HCT116 (cell line): Measurements from ENCODE around the gene CCDC17. TPM values are rescaled to one million over a fixed set of nuclear protein-coding genes. Genes with fewer than 3 reads are reported as not detected.

Experiments
- ATAC-seq: fragments of 200-7000 bp; cut with Tn5 transposase; 2 replicates; pipeline ENCODE4 v1.9.1; 2020; ENCODE audit warnings: mild to moderate bottlenecking, moderate library complexity
- BruUV-seq: library from RNA; stranded (reverse); fragments of 400-500 nt; replicated peaks from 2 replicates; lab custom pipeline; 2021; lab: Mats Ljungman, UMichigan
- CTCF ChIA-PET: fragments of 300-600 bp; sonication (Branson Sonifier 250); formaldehyde crosslinking; loops from one replicate; lab custom pipeline; 2021; ENCODE audit warnings: antibody characterized with exemption; lab: Charles Lee
- POLR2A ChIA-PET: fragments of 300-600, 350-600 bp; sonication (Branson Sonifier 250); formaldehyde crosslinking; loops from one replicate; lab custom pipeline; 2021; ENCODE audit warnings: antibody characterized with exemption; lab: Charles Lee
- RAD21 ChIA-PET, 2 experiments: fragments of 300-600 bp; sonication (Branson Sonifier 250); formaldehyde crosslinking; loops; one replicate each; lab custom pipeline; 2023; ENCODE audit warnings: low total read pairs in 2 of 2; ENCODE audit not compliant: uncharacterized antibody in 2 of 2, unreplicated experiment in 2 of 2, low non-redundant PET in 1 of 2; lab: Charles Lee
- DNase-seq: peaks from one replicate; pipeline ENCODE4 v3.0.0-alpha.2; 2010; ENCODE audit warnings: low read depth, low spot score
- H2AFZ ChIP-seq: fragments of 200-600 bp; shearing (Covaris generic), sonication (generic); 2 replicates; pipeline ENCODE4 v1.6.1; 2017; ENCODE audit warnings: low read depth, mixed run types, mixed read lengths, antibody characterized with exemption, low read length; ENCODE audit not compliant: poor library complexity, severe bottlenecking
- H3K27ac ChIP-seq: 2 replicates; pipeline ENCODE4 v1.5.1; 2012; ENCODE audit warnings: low read depth, low read length
- H3K27me3 ChIP-seq: fragments of 200-600 bp; sonication (generic); 2 replicates; pipeline ENCODE4 v1.6.1; 2016; ENCODE audit warnings: mixed run types, low read length, mixed read lengths; ENCODE audit not compliant: insufficient read depth
- H3K36me3 ChIP-seq, 2 experiments: fragments of 200-500 bp in 1 of 2; fragments of 200-600 bp in 1 of 2; sonication (Bioruptor generic) in 1 of 2; sonication (generic) in 1 of 2; 2 replicates each; pipeline versions ENCODE4 v1.5.1 to v1.6.1; 2014 to 2016; ENCODE audit warnings: low read length in 2 of 2, inconsistent platforms in 1 of 2, mixed read lengths in 1 of 2, mixed run types in 1 of 2; ENCODE audit not compliant: insufficient read depth in 2 of 2, control insufficient read depth in 1 of 2
- H3K4me1 ChIP-seq, 2 experiments: fragments of 200-600 bp in 1 of 2; sonication (generic) in 1 of 2; 2 replicates each; pipeline versions ENCODE4 v1.5.1 to v1.6.1; 2012 to 2017; ENCODE audit warnings: low read length in 2 of 2, inconsistent platforms in 1 of 2, mild to moderate bottlenecking in 1 of 2, mixed read lengths in 1 of 2, mixed run types in 1 of 2, moderate library complexity in 1 of 2; ENCODE audit not compliant: insufficient read depth in 2 of 2, control insufficient read depth in 1 of 2
- H3K4me2 ChIP-seq: fragments of 200-600 bp; sonication (generic); 2 replicates; pipeline ENCODE4 v1.6.1; 2017; ENCODE audit warnings: mixed run types, low read length, mixed read lengths
- H3K4me3 ChIP-seq, 2 experiments: fragments of 200-600 bp in 1 of 2; sonication (generic) in 1 of 2; replicated peaks in 1 of 2; 2 replicates each; pipeline ENCODE4 v1.5.1; 2011 to 2016; ENCODE audit warnings: low read length in 2 of 2, control low read depth in 1 of 2, low read depth in 1 of 2, mild to moderate bottlenecking in 1 of 2, mixed read lengths in 1 of 2, mixed run types in 1 of 2
- H3K79me2 ChIP-seq: fragments of 200-600 bp; sonication (generic); 2 replicates; pipeline ENCODE4 v1.6.1; 2017; ENCODE audit warnings: mild to moderate bottlenecking, mixed run types, low read length, moderate library complexity, mixed read lengths; ENCODE audit not compliant: insufficient read depth
- H3K9ac ChIP-seq: fragments of 200-600 bp; sonication (generic); 2 replicates; pipeline ENCODE4 v1.6.1; 2016; ENCODE audit warnings: low read length, mixed read lengths
- H3K9me2 ChIP-seq: fragments of 200-600 bp; sonication (generic), shearing (Covaris generic); 2 replicates; pipeline ENCODE4 v1.6.1; 2017; ENCODE audit warnings: mixed run types, mild to moderate bottlenecking, moderate library complexity; ENCODE audit not compliant: insufficient read depth
- H3K9me3 ChIP-seq, 2 experiments: fragments of 200-500 bp in 1 of 2; fragments of 200-600 bp in 1 of 2; sonication (Bioruptor generic) in 1 of 2; sonication (generic) in 1 of 2; 2 replicates each; pipeline ENCODE4 v1.6.1; 2014 to 2017; ENCODE audit warnings: low read length in 2 of 2, mixed read lengths in 2 of 2, inconsistent platforms in 1 of 2, low read depth in 1 of 2, mild to moderate bottlenecking in 1 of 2, mixed run types in 1 of 2, moderate library complexity in 1 of 2; ENCODE audit not compliant: control insufficient read depth in 1 of 2, insufficient read depth in 1 of 2
- H4K20me1 ChIP-seq: fragments of 200-600 bp; sonication (generic), shearing (Covaris generic); 2 replicates; pipeline ENCODE4 v1.6.1; 2017; ENCODE audit warnings: mixed run types, mild to moderate bottlenecking, moderate library complexity; ENCODE audit not compliant: insufficient read depth
- CBX3 ChIP-seq: IDR thresholded peaks from 2 replicates; pipeline ENCODE4 v1.6.1; 2012; ENCODE audit warnings: low read depth
- ELF1 ChIP-seq: IDR thresholded peaks from 2 replicates; pipeline ENCODE4 v1.6.1; 2012; ENCODE audit warnings: low read depth, borderline replicate concordance
- EZH2 ChIP-seq: fragments of 200-600 bp; sonication (generic); IDR thresholded peaks from 2 replicates; pipeline ENCODE4 v1.6.1; 2017; ENCODE audit warnings: antibody characterized with exemption, mixed run types
- EZH2phosphoT487 ChIP-seq: fragments of 200-600 bp; IDR thresholded peaks from 2 replicates; pipeline ENCODE4 v1.6.1; 2018; ENCODE audit warnings: antibody characterized with exemption, borderline replicate concordance
- FOSL1 ChIP-seq: IDR thresholded peaks from 2 replicates; pipeline ENCODE4 v1.6.1; 2012; ENCODE audit warnings: low read depth
- JUND ChIP-seq: IDR thresholded peaks from 2 replicates; pipeline ENCODE4 v1.6.1; 2012
- RAD21 ChIP-seq: IDR thresholded peaks from 2 replicates; pipeline ENCODE4 v1.6.1; 2012; ENCODE audit warnings: low read depth, mild to moderate bottlenecking
- SIN3A ChIP-seq: IDR thresholded peaks from 2 replicates; pipeline ENCODE4 v1.6.1; 2012; ENCODE audit warnings: low read depth
- SP1 ChIP-seq: IDR thresholded peaks from 2 replicates; pipeline ENCODE4 v1.6.1; 2012; ENCODE audit warnings: low read depth
- SRF ChIP-seq: IDR thresholded peaks from 2 replicates; pipeline ENCODE4 v1.6.1; 2012; ENCODE audit warnings: low read depth
- YY1 ChIP-seq: IDR thresholded peaks from 2 replicates; pipeline ENCODE4 v1.6.1; 2011; ENCODE audit warnings: low read length, low read depth, moderate library complexity, mild to moderate bottlenecking; ENCODE audit not compliant: insufficient replicate concordance; ENCODE audit errors: extremely low read depth
- ZNF274 ChIP-seq: fragments of 200-500 bp; sonication (Bioruptor generic); IDR thresholded peaks from 2 replicates; pipeline ENCODE4 v1.6.1; 2014; ENCODE audit warnings: mild to moderate bottlenecking, low read depth, low read length, inconsistent platforms
- intact Hi-C: fragments of 100-400 bp; cut with micrococcal nuclease; formaldehyde crosslinking; loops from 2 replicates; pipeline ENCODE4 v1.10.0; 2022
- total RNA-seq: library from RNA; stranded (reverse); gene quantifications from one replicate; pipeline ENCODE4 v1.2.1, GENCODE V29; 2021; ENCODE audit not compliant: unreplicated experiment
- TF ChIP-seq, protein P1 (sequence below): IDR thresholded peaks from 2 replicates; pipeline ENCODE4 v1.6.1; 2011; ENCODE audit warnings: mild to moderate bottlenecking, low read length, moderate library complexity; ENCODE audit not compliant: insufficient replicate concordance; ENCODE audit errors: extremely low read depth
- TF ChIP-seq, protein P2 (sequence below): IDR thresholded peaks from 2 replicates; pipeline ENCODE4 v1.6.1; 2012; ENCODE audit warnings: low read depth
- TF ChIP-seq, protein P3 (sequence below): IDR thresholded peaks from 2 replicates; pipeline ENCODE4 v1.6.1; 2012
- TF ChIP-seq, protein P4 (sequence below), 3 experiments: fragments of 200-600 bp in 1 of 3; sonication (generic) in 1 of 3; IDR thresholded peaks in 2 of 3; conservative IDR thresholded peaks in 1 of 3; 2 replicates each; pipeline ENCODE4 v1.5.1; 2012 to 2017; ENCODE audit warnings: low read depth in 2 of 3, low read length in 2 of 3, antibody characterized with exemption in 1 of 3, borderline replicate concordance in 1 of 3, control low read depth in 1 of 3, mild to moderate bottlenecking in 1 of 3, mixed read lengths in 1 of 3, mixed run types in 1 of 3, moderate library complexity in 1 of 3; ENCODE audit not compliant: insufficient read depth in 1 of 3

The CCDC17 gene
- total RNA-seq, 1 experiment from 2014 or later, result 2.4 TPM

DNA sequence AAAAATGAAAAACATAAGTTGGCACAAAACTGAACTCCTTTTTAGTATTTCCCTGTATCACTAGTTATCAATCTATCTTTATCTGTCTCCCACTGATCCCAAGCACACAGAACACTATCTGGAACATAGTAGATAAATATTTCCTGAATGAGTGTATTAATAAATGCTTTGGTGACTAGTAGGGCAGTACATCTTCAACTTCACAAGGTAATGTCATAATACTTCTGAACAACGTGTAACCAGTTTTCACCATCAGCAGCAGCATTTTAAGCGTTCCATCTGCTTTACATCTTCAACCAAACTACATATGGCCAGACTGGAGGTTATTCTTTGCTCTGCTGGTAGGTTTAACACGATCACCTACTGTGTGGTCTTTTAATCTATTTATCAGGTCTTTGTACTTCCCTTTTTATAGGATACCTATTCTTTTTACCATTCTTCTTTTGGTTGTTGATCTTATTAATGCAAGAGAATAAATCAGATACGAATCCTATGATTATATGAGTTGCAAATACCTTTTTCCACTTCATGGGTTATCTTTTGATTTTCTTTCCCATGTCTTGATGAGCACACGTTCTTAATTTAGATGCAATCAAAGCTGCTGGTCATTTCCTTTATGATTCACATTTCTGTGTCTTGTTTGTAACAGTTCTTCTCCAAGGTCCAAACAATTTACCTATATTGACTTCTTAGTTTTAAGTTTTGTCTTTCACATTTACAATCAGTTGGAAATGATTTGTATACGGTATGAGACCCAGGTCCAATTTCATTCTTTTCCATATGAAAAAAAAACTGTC is 46.2 kb upstream of the CCDC17 start:
- Histone ChIP-seq H2AFZ (no peak overlapping the region), H3K27me3 (no peaks in the 10 kb centered on the region), H3K9ac (no peak overlapping the region), H3K9me3 (no peaks in the 10 kb centered on the region), H4K20me1 (peaks cover 12% of the 10 kb centered on the region), H3K4me2 (no peak overlapping the region), H3K27ac (no peak overlapping the region), H3K4me3 (no peak overlapping the region), H3K79me2 (peaks cover 99% of the 10 kb centered on the region)
- ChIA-PET POLR2A (no interaction called here), RAD21 (no interaction called here)
- ATAC-seq, result no peak
- intact Hi-C loops, result no loop called here
- no TSS peak for BruUV-seq
- no peak for TF ChIP-seq RAD21
- no peak for TF ChIP-seq EZH2
- TF ChIP-seq, protein P1, sequence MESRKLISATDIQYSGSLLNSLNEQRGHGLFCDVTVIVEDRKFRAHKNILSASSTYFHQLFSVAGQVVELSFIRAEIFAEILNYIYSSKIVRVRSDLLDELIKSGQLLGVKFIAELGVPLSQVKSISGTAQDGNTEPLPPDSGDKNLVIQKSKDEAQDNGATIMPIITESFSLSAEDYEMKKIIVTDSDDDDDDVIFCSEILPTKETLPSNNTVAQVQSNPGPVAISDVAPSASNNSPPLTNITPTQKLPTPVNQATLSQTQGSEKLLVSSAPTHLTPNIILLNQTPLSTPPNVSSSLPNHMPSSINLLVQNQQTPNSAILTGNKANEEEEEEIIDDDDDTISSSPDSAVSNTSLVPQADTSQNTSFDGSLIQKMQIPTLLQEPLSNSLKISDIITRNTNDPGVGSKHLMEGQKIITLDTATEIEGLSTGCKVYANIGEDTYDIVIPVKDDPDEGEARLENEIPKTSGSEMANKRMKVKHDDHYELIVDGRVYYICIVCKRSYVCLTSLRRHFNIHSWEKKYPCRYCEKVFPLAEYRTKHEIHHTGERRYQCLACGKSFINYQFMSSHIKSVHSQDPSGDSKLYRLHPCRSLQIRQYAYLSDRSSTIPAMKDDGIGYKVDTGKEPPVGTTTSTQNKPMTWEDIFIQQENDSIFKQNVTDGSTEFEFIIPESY, result no peak
- TF ChIP-seq SRF, result no peak
- no peak for TF ChIP-seq CBX3
- TF ChIP-seq, protein P2, sequence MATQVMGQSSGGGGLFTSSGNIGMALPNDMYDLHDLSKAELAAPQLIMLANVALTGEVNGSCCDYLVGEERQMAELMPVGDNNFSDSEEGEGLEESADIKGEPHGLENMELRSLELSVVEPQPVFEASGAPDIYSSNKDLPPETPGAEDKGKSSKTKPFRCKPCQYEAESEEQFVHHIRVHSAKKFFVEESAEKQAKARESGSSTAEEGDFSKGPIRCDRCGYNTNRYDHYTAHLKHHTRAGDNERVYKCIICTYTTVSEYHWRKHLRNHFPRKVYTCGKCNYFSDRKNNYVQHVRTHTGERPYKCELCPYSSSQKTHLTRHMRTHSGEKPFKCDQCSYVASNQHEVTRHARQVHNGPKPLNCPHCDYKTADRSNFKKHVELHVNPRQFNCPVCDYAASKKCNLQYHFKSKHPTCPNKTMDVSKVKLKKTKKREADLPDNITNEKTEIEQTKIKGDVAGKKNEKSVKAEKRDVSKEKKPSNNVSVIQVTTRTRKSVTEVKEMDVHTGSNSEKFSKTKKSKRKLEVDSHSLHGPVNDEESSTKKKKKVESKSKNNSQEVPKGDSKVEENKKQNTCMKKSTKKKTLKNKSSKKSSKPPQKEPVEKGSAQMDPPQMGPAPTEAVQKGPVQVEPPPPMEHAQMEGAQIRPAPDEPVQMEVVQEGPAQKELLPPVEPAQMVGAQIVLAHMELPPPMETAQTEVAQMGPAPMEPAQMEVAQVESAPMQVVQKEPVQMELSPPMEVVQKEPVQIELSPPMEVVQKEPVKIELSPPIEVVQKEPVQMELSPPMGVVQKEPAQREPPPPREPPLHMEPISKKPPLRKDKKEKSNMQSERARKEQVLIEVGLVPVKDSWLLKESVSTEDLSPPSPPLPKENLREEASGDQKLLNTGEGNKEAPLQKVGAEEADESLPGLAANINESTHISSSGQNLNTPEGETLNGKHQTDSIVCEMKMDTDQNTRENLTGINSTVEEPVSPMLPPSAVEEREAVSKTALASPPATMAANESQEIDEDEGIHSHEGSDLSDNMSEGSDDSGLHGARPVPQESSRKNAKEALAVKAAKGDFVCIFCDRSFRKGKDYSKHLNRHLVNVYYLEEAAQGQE, result no peak
- TF ChIP-seq FOSL1, result no peak
- TF ChIP-seq EZH2phosphoT487, result no peak
- TF ChIP-seq, protein P3, sequence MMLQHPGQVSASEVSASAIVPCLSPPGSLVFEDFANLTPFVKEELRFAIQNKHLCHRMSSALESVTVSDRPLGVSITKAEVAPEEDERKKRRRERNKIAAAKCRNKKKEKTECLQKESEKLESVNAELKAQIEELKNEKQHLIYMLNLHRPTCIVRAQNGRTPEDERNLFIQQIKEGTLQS, result no peak
- TF ChIP-seq, protein P4, sequence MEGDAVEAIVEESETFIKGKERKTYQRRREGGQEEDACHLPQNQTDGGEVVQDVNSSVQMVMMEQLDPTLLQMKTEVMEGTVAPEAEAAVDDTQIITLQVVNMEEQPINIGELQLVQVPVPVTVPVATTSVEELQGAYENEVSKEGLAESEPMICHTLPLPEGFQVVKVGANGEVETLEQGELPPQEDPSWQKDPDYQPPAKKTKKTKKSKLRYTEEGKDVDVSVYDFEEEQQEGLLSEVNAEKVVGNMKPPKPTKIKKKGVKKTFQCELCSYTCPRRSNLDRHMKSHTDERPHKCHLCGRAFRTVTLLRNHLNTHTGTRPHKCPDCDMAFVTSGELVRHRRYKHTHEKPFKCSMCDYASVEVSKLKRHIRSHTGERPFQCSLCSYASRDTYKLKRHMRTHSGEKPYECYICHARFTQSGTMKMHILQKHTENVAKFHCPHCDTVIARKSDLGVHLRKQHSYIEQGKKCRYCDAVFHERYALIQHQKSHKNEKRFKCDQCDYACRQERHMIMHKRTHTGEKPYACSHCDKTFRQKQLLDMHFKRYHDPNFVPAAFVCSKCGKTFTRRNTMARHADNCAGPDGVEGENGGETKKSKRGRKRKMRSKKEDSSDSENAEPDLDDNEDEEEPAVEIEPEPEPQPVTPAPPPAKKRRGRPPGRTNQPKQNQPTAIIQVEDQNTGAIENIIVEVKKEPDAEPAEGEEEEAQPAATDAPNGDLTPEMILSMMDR (IDR thresholded peaks at IDR 0.05 in 2 of 3, conservative IDR thresholded peaks at IDR 0.05 in 1 of 3; ENCODE audit: borderline replicate concordance in 1 of 3, insufficient read depth in 1 of 3, low read depth in 2 of 3, low read length in 2 of 3), result no peak
- TF ChIP-seq ZNF274, result no peak
- no peak for TF ChIP-seq ELF1
- no peak for TF ChIP-seq SIN3A
- no peak for TF ChIP-seq YY1
- TF ChIP-seq SP1, result no peak
- TF ChIP-seq JUND, result no peak
- TF ChIP-seq, all 23 proteins: peak for 0
- CTCF ChIA-PET, result no interaction called here
- Histone ChIP-seq H3K4me1 (no peaks in the 10 kb centered on the region), H3K9me2 (no peaks in the 10 kb centered on the region), H3K36me3 (0 out of 4 replicates have a peak, but pooled peaks cover 0 to 7% of the 10 kb centered on the region in 2 experiments)
- no peak for DNase-seq
